NCI-H146 (cell line): ENCODE results near the gene UBAC2.

Experiments
- DNase-seq: peaks from one replicate; lab custom pipeline; 2025; lab: John Stamatoyannopoulos, UW

The UBAC2 gene

GRCh38 chr13:99340638-99341037 lies 140.0 kb downstream of the UBAC2 start:
- no peak for DNase-seq

GRCh38 chr13:99341969-99342722 lies 141.5 kb downstream of the UBAC2 start:
- DNase-seq, result no peak

GRCh38 chr13:99342723-99343315 lies 142.2 kb downstream of the UBAC2 start:
- DNase-seq, result no peak

GRCh38 chr13:99344610-99345208 lies 144.1 kb downstream of the UBAC2 start:
- DNase-seq, result no peak

GRCh38 chr13:99345345-99345744 lies 144.7 kb downstream of the UBAC2 start:
- no peak for DNase-seq

GRCh38 chr13:99346335-99347042 lies 145.8 kb downstream of the UBAC2 start:
- DNase-seq, result no peak

- DNase-seq, result no peak
These were observed 146.8 kb downstream of the UBAC2 start for GRCh38 chr13:99347335-99347878.

GRCh38 chr13:99347911-99348451 lies 147.3 kb downstream of the UBAC2 start:
- DNase-seq, result no peak

- DNase-seq, result no peak
These were observed 149.5 kb downstream of the UBAC2 start for GRCh38 chr13:99350191-99350590.

- DNase-seq, result no peak
These were observed 151.1 kb downstream of the UBAC2 start for GRCh38 chr13:99351772-99352171.

GRCh38 chr13:99352351-99353245 lies 151.9 kb downstream of the UBAC2 start:
- no peak for DNase-seq

- no peak for DNase-seq
These were observed 152.6 kb downstream of the UBAC2 start for GRCh38 chr13:99353246-99353600.

GRCh38 chr13:99353836-99354235 lies 153.2 kb downstream of the UBAC2 start:
- no peak for DNase-seq

GRCh38 chr13:99354371-99354951 lies 153.8 kb downstream of the UBAC2 start:
- no peak for DNase-seq

GRCh38 chr13:99355267-99356011 lies 154.8 kb downstream of the UBAC2 start:
- no peak for DNase-seq

- no peak for DNase-seq
These were observed 155.3 kb downstream of the UBAC2 start for GRCh38 chr13:99356012-99356261.

- no peak for DNase-seq
These were observed 155.8 kb downstream of the UBAC2 start for GRCh38 chr13:99356262-99357091.

- DNase-seq, result no peak
These were observed 156.5 kb downstream of the UBAC2 start for GRCh38 chr13:99357131-99357596.

- DNase-seq, result no peak
These were observed 157.3 kb downstream of the UBAC2 start for GRCh38 chr13:99357941-99358340.
